Activated T-helper 1 cell treated with anti-CD3 and anti-CD28 coated beads, Interleukin-12 subunit alpha, Interleukin-12 subunit beta, Interleukin-2, Interleukin-4 antibody, amounts not matched to agents 30 ng/mL and 10 ng/mL and 1 ng/mL, durations not matched to agents 14 hours and 24 hours and 36 hours (primary cell): ENCODE measurements around the gene IPCEF1. TPM values are rescaled to one million over a fixed set of nuclear protein-coding genes. Genes with fewer than 3 reads are reported as not detected.

Experiments used
- DNase-seq: peaks from one replicate; pipeline ENCODE4 v3.0.0; 2021; ENCODE audit warnings: low spot score
- H3K27ac Mint-ChIP-seq: one replicate; pipeline ENCODE4 v1.8.0; 2021; ENCODE audit warnings: mild to moderate bottlenecking, mixed read lengths
- H3K27me3 Mint-ChIP-seq: one replicate; pipeline ENCODE4 v1.8.0; 2022; ENCODE audit warnings: mild to moderate bottlenecking, moderate library complexity, mixed read lengths; ENCODE audit not compliant: insufficient read depth
- H3K36me3 Mint-ChIP-seq: one replicate; pipeline ENCODE4 v1.8.0; 2021; ENCODE audit warnings: low read depth, mixed read lengths
- H3K4me1 Mint-ChIP-seq: one replicate; pipeline ENCODE4 v1.8.0; 2021; ENCODE audit warnings: low read depth, mixed read lengths
- H3K4me3 Mint-ChIP-seq: one replicate; pipeline ENCODE4 v1.8.0; 2021; ENCODE audit warnings: mild to moderate bottlenecking, moderate library complexity, mixed read lengths
- H3K9me3 Mint-ChIP-seq: one replicate; pipeline ENCODE4 v1.8.0; 2021; ENCODE audit warnings: mixed read lengths
- intact Hi-C: fragments of 100-400 bp; cut with micrococcal nuclease; formaldehyde crosslinking; loops from one replicate; pipeline ENCODE4 v1.15.1; 2024
- total RNA-seq: library from RNA; stranded (reverse); gene quantifications from 2 replicates; pipeline ENCODE4 v1.2.3, GENCODE V29; 2022

The IPCEF1 gene
- total RNA-seq, 1 donor from 2014 or later, result 4.2 TPM

DNA sequence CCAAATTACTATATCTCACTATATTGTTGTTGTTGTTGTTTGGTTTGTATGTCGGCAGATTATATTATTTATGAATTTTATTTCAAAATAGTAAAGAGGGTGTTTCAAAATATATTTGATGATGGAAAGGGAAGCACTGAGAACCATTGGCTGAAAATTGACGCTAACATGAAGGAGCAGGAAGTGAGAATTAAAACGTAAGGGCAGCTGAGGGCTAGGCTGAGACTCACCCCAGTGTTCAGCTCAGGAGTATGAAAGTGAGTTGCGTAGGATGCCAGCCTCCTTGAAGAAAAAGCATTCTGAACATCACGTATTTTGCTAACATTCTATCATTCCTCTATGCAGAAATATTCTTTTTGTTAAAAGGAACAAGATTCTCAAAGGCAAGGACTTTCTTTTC is 10.7 kb upstream of the IPCEF1 start:
- intact Hi-C loops, result no loop called here
- Mint-ChIP-seq H3K9me3 (no peaks in the 10 kb centered on the region), H3K4me1 (no peaks in the 10 kb centered on the region), H3K27me3 (peaks cover 6% of the 10 kb centered on the region), H3K4me3 (no peak overlapping the region), H3K27ac (no peak overlapping the region), H3K36me3 (no peaks in the 10 kb centered on the region)
- no peak for DNase-seq

DNA sequence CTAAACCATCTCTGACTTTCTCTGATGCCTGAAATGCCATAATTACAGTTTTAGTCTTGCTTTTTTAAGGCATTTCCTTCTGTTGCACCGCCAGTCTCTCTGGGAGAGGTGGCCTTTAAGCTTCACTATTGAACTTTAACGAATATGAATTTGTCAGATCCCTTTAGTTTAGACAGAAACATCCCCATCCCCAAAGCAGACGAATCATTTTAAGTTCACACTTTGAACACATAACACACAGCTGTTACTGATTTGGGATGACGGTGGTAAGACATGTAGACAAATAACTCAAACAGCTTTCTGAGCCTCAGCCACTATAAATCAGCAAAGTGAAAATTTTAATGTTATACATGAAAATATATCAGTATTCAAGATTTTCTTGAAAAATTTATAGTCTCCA is 7.2 kb upstream of the IPCEF1 start:
- no peaks in the 10 kb centered on the region for H3K9me3 Mint-ChIP-seq
- H3K4me1 Mint-ChIP-seq, result no peaks in the 10 kb centered on the region
- H3K27ac Mint-ChIP-seq, result no peak overlapping the region
- no peaks in the 10 kb centered on the region for H3K36me3 Mint-ChIP-seq
- no peak for DNase-seq
- intact Hi-C loops, result no loop called here
- H3K4me3 Mint-ChIP-seq, result no peak overlapping the region
- peaks cover 14% of the 10 kb centered on the region for H3K27me3 Mint-ChIP-seq

DNA sequence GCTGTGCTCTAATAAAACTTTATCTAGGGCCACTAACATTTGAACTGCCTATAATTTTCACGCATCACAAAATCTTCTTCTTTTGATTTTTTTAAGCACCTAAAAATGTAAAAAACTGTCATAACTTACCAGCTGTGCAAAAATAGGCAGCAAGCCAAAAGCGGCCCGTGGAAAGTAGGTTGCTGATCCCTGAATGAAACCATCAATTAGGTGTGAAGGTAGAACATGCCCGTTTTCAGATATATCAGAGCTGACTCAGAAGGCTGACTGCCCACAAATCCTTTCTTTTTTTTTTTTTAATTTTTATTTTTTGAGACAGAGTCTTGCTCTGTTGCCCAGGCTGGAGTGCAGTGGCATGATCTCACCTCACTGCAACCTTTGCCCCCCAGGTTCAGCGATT is 4.9 kb upstream of the IPCEF1 start:
- Mint-ChIP-seq H3K27ac (no peak overlapping the region), H3K4me3 (no peak overlapping the region)
- intact Hi-C loops, result no loop called here

DNA sequence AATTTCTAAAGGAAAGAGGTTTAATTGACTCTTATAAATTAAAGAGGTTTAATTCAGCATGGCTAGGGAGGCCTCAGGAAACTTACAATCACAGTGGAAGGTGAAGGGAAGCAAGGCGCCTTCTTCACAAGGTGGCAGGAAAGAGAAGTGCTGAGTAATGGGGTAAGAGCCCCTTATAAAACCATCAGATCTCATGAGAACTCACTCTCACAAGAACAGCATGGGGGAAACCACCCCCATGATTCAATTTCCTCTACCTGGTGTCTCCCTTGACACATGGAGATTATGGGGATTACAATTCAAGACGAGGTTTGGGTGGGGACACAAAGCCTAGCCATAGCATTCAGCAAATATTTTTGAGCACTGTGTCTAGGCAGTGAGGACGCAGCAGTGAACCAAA is 3.9 kb upstream of the IPCEF1 start:
- peaks cover 18% of the 10 kb centered on the region for H3K27me3 Mint-ChIP-seq
- intact Hi-C loops, result no loop called here
- no peak for DNase-seq
- no peaks in the 10 kb centered on the region for H3K4me1 Mint-ChIP-seq
- H3K4me3 Mint-ChIP-seq, result no peak overlapping the region
- H3K9me3 Mint-ChIP-seq, result no peaks in the 10 kb centered on the region
- no peaks in the 10 kb centered on the region for H3K36me3 Mint-ChIP-seq
- no peak overlapping the region for H3K27ac Mint-ChIP-seq

More for the DNA sequence above, 4.9 kb upstream of the IPCEF1 start:
- no peaks in the 10 kb centered on the region for H3K9me3 Mint-ChIP-seq
- H3K27me3 Mint-ChIP-seq, result peaks cover 18% of the 10 kb centered on the region
- no peaks in the 10 kb centered on the region for H3K4me1 Mint-ChIP-seq
- no peaks in the 10 kb centered on the region for H3K36me3 Mint-ChIP-seq
- no peak for DNase-seq

DNA sequence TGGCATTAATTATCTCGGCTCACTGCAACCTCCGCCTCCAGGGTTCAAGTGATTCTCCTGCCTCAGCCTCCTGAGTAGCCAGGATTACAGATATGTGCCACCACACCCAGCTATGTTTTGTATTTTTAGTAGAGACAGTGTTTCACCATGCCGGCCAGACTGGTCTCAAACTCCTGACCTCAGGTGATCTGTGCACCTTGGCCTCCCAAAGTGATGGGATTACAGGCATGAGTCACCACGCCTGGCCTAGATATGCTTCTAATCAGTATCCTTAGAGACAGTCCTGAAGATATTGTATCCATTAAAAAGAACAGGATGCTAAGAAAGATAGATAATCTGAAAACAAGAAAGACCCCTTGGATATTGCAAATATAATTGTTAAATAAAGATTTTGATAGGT is 3.1 kb upstream of the IPCEF1 start:
- Mint-ChIP-seq H3K27ac (no peak overlapping the region), H3K36me3 (no peaks in the 10 kb centered on the region), H3K4me3 (no peak overlapping the region), H3K4me1 (peaks cover 7% of the 10 kb centered on the region), H3K27me3 (peaks cover 18% of the 10 kb centered on the region), H3K9me3 (no peaks in the 10 kb centered on the region)
- intact Hi-C loops, result no loop called here
- no peak for DNase-seq

DNA sequence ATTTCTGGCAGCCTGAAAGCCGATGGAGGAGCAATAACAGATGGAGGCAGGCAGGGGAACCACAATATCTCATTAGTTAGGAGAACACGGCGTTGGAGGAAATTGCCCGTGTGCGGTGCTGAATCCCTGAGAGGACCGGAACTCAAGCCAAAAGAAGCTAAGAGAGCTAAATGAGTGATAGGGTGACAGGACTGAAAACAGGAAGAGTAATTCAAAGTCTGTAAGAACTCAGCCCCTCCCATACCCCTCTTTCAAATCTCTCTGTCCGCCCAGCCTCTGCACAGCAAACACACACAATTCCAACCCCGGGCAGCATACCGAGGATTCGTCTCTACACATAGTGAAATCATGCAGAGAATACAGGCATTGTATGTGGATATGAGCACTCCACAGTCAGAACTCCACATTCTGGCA is 2.6 kb upstream of the IPCEF1 start:
- Mint-ChIP-seq H3K36me3 (no peaks in the 10 kb centered on the region), H3K4me1 (peaks cover 12% of the 10 kb centered on the region), H3K27me3 (peaks cover 16% of the 10 kb centered on the region), H3K9me3 (no peaks in the 10 kb centered on the region), H3K27ac (no peak overlapping the region), H3K4me3 (no peak overlapping the region)
- DNase-seq, result no peak
- intact Hi-C loops, result no loop called here

DNA sequence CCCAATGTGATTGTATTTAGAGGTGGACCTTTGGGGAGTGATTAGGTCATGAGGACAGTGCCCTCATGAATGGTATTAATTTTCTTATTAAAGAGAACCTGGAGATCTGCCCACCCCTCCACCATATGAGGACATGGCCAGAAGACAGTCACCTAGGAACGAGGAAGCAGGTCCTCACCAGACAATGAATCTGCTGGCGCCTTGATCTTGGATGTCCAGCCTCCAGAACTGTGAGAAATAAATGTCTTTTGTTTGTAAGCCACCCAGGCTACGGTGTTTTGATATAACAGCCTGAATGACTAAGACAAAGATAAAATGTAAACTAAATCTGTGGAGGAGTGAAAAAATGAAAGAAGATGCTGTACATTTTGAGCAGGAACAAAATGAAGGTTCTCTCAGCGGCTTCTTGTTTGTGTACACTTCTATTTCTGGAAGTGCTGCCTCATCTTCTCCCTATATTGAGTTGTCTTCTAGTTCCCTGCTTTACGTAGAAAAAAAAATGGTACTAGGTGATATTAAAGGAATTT is 1.5 kb upstream of the IPCEF1 start:
- Mint-ChIP-seq H3K27ac (no peak overlapping the region), H3K4me1 (peaks cover 16% of the 10 kb centered on the region), H3K27me3 (peaks cover 16% of the 10 kb centered on the region), H3K9me3 (no peaks in the 10 kb centered on the region), H3K36me3 (no peaks in the 10 kb centered on the region), H3K4me3 (no peak overlapping the region)
- no peak for DNase-seq
- intact Hi-C loops, result no loop called here

DNA sequence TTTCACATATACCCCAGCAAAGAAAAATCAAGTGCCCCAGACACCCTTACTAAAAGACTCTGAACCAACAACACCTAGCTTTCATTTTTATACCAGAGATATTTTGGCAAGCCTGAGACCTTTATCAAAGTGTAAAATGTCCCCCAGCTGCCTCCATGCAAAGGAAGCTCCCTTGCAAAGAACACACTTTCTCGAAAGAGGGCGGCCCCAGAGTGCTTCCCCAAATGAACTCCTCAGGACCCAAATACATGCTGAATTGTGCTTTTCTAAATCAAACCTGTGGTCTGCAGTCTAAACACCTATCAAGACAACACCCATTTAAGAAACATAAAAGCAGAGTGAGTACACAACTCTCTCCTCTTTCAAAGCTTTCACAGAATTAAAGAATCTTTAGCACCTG is 490 bp downstream of the IPCEF1 start:
- Mint-ChIP-seq H3K27me3 (peaks cover 17% of the 10 kb centered on the region), H3K4me1 (peaks cover 20% of the 10 kb centered on the region)
- intact Hi-C loops, result no loop called here

DNA sequence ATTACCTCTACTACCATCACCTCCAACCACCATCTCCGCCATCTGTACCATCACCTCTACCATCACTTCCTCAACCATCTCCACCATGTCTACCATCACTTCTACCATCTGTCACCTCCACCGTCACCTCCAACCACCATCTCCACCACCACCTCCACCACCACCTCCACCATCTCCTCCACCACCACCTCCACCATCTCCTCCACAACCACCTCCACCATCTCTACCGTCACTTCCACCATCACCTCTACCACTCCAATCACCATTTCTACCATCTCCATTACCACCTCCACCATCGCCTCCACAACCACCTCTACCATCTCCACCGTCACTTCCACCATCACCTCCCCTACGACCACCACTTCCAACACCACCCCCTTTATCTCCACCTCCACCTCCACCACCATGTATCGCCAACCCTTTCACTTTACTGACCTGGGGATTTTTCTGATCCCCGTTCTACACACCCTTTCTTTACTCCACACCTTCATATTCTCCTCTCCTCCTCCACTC is 2.3 kb downstream of the IPCEF1 start:
- H3K4me3 Mint-ChIP-seq, result no peak overlapping the region
- H3K4me1 Mint-ChIP-seq, result peaks cover 20% of the 10 kb centered on the region
- intact Hi-C loops, result loop anchor here (2.0 to 5.0 kb wide), 3 partner anchors 37 to 198 kb away; no protein-coding TSS in a partner anchor
- peak overlapping the region; percentile 7 for H3K27ac Mint-ChIP-seq
- H3K27me3 Mint-ChIP-seq, result peaks cover 19% of the 10 kb centered on the region
- no peaks in the 10 kb centered on the region for H3K9me3 Mint-ChIP-seq
- H3K36me3 Mint-ChIP-seq, result no peaks in the 10 kb centered on the region
- no peak for DNase-seq

More for the DNA sequence above, 490 bp downstream of the IPCEF1 start:
- Mint-ChIP-seq H3K4me3 (no peak overlapping the region), H3K36me3 (no peaks in the 10 kb centered on the region), H3K9me3 (no peaks in the 10 kb centered on the region), H3K27ac (no peak overlapping the region)
- no peak for DNase-seq

DNA sequence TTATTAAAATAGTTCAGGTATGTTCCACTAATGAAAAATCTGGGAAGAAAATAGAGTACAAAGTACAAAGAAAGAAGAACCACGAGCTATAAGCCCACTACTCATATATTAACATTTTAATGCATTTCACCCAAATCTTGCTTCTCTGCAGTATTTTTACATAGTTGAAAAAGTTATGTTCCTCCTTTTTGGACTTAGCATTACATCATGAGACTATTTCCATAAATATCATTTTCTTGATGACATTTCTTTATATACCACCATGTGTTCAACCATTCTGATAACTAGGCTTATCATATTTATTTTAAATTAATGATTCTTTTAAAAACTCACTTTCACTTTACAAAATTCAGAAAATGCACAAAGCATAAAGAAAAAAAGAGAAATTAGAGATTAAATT is 3.0 kb downstream of the IPCEF1 start:
- Mint-ChIP-seq H3K9me3 (peaks cover under 1% of the 10 kb centered on the region), H3K36me3 (no peaks in the 10 kb centered on the region), H3K27ac (no peak overlapping the region), H3K4me1 (peaks cover 20% of the 10 kb centered on the region), H3K4me3 (no peak overlapping the region), H3K27me3 (peaks cover 19% of the 10 kb centered on the region)
- intact Hi-C loops, result loop anchor here (1.0 to 5.0 kb wide), 5 partner anchors 36 to 197 kb away; no protein-coding TSS in a partner anchor
- DNase-seq, result no peak

DNA sequence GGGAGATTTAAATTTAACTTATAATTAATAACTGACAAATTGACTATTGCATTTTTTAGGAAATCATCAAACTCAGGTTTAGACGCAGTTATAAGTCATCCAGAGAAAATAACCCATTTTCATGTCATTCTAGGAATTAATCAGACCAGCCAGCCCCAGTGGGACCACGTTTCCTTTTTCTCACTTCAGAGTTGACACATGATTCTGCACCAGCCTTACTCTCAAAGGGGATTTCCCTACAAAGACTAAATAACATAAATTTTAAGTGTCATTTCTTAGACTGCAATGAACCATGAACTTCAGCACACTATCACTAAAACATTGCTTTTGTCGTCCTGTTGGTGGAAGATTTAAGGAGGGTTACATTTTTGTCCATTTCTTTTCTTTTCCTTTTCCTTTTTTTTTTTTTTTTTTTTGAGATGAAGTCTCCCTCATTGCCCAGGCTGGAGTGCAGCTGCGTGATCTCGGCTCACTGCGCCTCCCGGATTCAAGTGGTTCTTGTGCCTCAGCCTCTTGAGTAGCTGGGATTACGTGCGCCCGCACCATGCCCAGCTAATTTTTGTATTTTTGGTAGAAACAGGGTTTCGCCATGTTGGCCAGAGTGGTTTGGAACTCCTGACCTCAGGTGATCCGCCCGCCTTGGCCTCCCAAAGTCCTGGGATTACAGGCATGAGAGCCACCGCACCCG is 3.6 kb downstream of the IPCEF1 start:
- Mint-ChIP-seq H3K4me1 (peaks cover 20% of the 10 kb centered on the region), H3K4me3 (no peak overlapping the region), H3K27ac (no peak overlapping the region), H3K9me3 (peaks cover 6% of the 10 kb centered on the region), H3K27me3 (peaks cover 19% of the 10 kb centered on the region), H3K36me3 (no peaks in the 10 kb centered on the region)
- intact Hi-C loops, result loop anchor here (1.0 to 5.0 kb wide), 4 partner anchors 36 to 123 kb away; no protein-coding TSS in a partner anchor
- no peak for DNase-seq

DNA sequence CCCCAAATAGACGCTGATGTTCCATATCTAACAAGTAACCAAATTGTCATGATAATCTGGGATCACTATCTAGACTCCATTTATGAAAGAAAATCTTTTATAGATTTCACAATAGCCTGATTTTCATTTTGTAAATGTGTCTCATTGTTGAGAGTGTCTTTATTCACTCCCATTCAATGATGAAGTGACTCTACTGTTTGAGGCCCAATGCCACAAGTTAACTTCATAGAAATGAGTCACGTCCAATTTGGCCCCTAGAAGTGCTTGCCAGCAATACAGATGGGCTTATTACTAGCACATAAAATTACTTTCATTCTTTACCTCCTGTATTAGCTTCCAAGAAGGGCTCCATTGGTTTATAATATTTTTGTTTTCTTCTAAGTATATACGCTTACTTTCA is 6.3 kb downstream of the IPCEF1 start:
- Mint-ChIP-seq H3K9me3 (peaks cover 20% of the 10 kb centered on the region), H3K4me3 (no peak overlapping the region), H3K27ac (no peak overlapping the region), H3K36me3 (no peaks in the 10 kb centered on the region), H3K4me1 (peaks cover 19% of the 10 kb centered on the region), H3K27me3 (peaks cover 14% of the 10 kb centered on the region)
- DNase-seq, result no peak
- intact Hi-C loops, result loop anchor here (5.0 kb wide), 1 partner anchor 33 kb away; no protein-coding TSS in a partner anchor

DNA sequence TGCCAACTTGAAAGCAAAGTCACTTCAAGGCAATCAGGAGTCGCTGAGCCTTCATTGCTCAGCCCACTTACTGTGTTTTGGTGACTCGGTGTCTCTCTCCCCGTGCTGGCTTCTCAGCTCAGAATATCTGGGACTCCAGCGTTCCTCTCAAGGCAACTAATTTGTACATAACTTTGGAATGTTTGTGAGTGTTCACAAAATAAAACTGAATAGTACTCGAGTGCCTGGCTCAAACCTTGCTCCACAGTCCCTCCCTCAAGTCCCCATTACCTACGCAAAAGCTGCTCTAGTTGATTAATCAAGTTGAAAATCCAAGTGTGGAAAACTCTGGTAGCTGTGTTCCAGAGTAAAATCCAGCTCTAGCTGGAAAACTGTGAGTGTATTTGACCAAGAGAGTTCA is 8.6 kb downstream of the IPCEF1 start:
- H3K27me3 Mint-ChIP-seq, result peaks cover 15% of the 10 kb centered on the region

More for the DNA sequence above, 8.6 kb downstream of the IPCEF1 start:
- intact Hi-C loops, result no loop called here
- no peaks in the 10 kb centered on the region for H3K36me3 Mint-ChIP-seq
- H3K4me3 Mint-ChIP-seq, result no peak overlapping the region
- H3K9me3 Mint-ChIP-seq, result peaks cover 31% of the 10 kb centered on the region
- peaks cover 3% of the 10 kb centered on the region for H3K4me1 Mint-ChIP-seq
- no peak for DNase-seq
- H3K27ac Mint-ChIP-seq, result no peak overlapping the region
